Measurements from ENCODE around the gene HCFC1R1.

HCFC1R1 gene

GRCh38 chr16:3013491-3013951 lies 10.2 kb downstream of the HCFC1R1 start:
- TF ChIP-seq CTCF (conservative IDR thresholded peaks at IDR 0.05; ENCODE audit: low read depth, low read length) = no peak
- no peak overlapping the region for H3K4me3 ChIP-seq (ENCODE audit: low read length)
- DNase-seq (ENCODE audit: low read depth) = no peak

- no peak for TF ChIP-seq CTCF (conservative IDR thresholded peaks at IDR 0.05; ENCODE audit: low read depth, low read length)
- peak within 1 kb of the TSS; percentile 3 for H3K4me3 ChIP-seq (ENCODE audit: low read length)
- DNase-seq (ENCODE audit: low read depth) = no peak
These were observed 10.8 kb downstream of the HCFC1R1 start, which contains the start of gene CLDN9 for GRCh38 chr16:3012828-3013420. TSS of gene CLDN9 (plus strand) at chr16:3012923. CDS start at chr16:3013363, 440 bp downstream.

- no peak for TF ChIP-seq CTCF (conservative IDR thresholded peaks at IDR 0.05; ENCODE audit: low read depth, low read length)
- H3K4me3 ChIP-seq (ENCODE audit: low read length) = peak overlapping the region; percentile 3
- DNase-seq (ENCODE audit: low read depth) = no peak
These were observed 11.5 kb downstream of the HCFC1R1 start for GRCh38 chr16:3012246-3012645.

- no peak overlapping the region for H3K4me3 ChIP-seq (ENCODE audit: low read length)
- DNase-seq (ENCODE audit: low read depth) = no peak
- TF ChIP-seq CTCF (conservative IDR thresholded peaks at IDR 0.05; ENCODE audit: low read depth, low read length) = no peak
These were observed 13.2 kb downstream of the HCFC1R1 start for GRCh38 chr16:3010510-3010909.

- no peak for TF ChIP-seq CTCF (conservative IDR thresholded peaks at IDR 0.05; ENCODE audit: low read depth, low read length)
- H3K4me3 ChIP-seq (ENCODE audit: low read length) = no peak overlapping the region
- DNase-seq (ENCODE audit: low read depth) = no peak
These were observed 14.0 kb downstream of the HCFC1R1 start for GRCh38 chr16:3009568-3010390.

- no peak for TF ChIP-seq CTCF (conservative IDR thresholded peaks at IDR 0.05; ENCODE audit: low read depth, low read length)
- DNase-seq (ENCODE audit: low read depth) = no peak
- H3K4me3 ChIP-seq (ENCODE audit: low read length) = no peak overlapping the region
These were observed 15.1 kb downstream of the HCFC1R1 start for GRCh38 chr16:3008690-3009037.
